HT1080 (cell line): ENCODE data around the gene GREM2. TPM values are rescaled to one million over a fixed set of nuclear protein-coding genes. Genes with fewer than 3 reads are reported as not detected.
A peak's percentile ranks its signal among the peaks of the same experiment; 100 is the strongest.

Source experiments
- DNase-seq: peaks from one replicate; pipeline ENCODE4 v3.0.0-alpha.2; 2015; ENCODE audit warnings: low read depth
- polyA plus RNA-seq, 2 experiments: library from polyadenylated mRNA; depleted of rRNA; stranded (reverse); fragments of >200 nt; gene quantifications; 2 replicates each; pipeline ENCODE4 v1.2.3, GENCODE V29; 2015
- total RNA-seq: library from RNA; depleted of rRNA; stranded (reverse); fragments of >200 nt; shearing (Covaris generic); gene quantifications from 2 replicates; pipeline ENCODE4 v1.2.3, GENCODE V29; 2014; rRNA removed

GREM2 gene
- not detected in 2 replicates for total RNA-seq
- polyA plus RNA-seq (2015; cell fraction: cytosol; rRNA removed) = 0.12 and 0.21 TPM in 2 replicates
- polyA plus RNA-seq (2015; cell fraction: nucleus; rRNA removed) = 0.22 and 0.32 TPM in 2 replicates

GRCh38 chr1:240611619-240612480 is at the start of gene GREM2:
TSS of gene GREM2 (minus strand) at chr1:240612155. CDS start at chr1:240493475, 118,680 bp downstream.
- DNase-seq = peak; percentile 46

DNA sequence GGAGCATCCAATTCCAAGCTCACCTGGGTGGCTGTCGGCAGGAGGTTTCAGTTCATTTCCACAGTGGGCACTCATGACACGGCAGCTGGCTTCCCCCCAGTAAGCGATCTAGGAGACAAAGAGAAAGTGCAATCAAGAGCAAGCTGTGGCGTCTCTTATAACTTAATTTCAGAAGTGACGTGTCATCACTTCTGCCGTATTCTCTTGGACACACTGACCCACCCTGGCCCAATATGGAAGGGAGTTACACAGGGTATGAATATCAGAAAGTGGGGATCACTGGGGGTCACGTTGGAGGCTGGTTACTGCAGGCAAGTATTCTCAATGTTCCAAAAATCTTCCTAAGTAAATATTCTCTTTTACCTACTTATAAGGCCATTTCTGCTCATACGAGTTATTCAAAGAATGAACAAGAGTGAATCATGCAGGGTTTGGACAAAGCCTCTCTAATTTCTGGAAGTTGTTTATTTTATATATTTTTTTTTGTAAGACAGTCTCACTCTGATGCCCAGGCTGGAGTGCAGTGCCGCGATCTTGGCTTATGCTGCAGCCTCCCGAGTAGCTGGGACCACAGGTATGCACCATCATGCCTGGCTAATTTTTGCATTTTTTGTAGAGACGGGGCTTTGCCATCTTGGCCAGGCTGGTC is 46.5 kb upstream of the GREM2 start:
- peak; percentile 9 for DNase-seq

DNA sequence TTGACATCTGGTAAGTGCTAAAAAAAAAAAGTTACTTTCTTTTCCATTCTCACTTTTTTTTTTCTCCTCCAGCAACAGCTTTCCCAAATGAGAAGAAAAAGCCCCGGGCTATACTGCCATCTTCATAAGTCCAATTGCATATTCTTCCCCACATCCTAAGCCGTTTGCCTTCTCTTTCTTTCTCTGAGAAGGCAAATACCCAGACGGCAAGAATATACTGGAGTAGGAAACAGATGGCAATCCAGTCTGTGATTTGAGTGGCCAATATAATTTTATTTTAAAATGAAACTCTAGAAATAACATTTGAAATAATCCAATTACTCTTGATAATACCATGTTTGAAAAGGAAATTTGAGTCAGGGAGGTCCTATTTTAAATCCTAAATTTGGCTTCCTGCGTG is 44.6 kb upstream of the GREM2 start:
- DNase-seq = no peak

DNA sequence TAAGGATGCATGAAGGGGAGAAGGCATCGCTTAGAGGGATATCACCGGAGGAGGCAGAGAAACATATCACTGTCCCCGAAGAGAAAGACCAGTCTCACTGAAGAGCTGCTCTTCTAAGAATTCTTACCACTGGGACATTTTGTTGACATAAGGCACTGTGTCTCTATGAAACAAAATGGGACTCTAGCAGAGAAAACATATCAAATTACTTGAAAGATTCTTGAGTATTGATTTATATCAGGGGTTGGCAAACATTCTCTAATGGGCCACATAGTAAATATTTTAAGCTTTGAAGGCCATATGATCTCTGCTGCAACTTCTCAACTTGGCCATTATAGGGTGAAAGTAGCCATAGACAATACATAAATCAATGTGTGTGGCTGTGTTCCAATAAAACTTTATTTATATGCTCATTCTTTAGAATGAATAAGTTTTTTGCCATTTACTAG is 41.0 kb upstream of the GREM2 start:
- DNase-seq = no peak

GRCh38 chr1:240652549-240652948 is 40.6 kb upstream of the GREM2 start:
- no peak for DNase-seq

DNA sequence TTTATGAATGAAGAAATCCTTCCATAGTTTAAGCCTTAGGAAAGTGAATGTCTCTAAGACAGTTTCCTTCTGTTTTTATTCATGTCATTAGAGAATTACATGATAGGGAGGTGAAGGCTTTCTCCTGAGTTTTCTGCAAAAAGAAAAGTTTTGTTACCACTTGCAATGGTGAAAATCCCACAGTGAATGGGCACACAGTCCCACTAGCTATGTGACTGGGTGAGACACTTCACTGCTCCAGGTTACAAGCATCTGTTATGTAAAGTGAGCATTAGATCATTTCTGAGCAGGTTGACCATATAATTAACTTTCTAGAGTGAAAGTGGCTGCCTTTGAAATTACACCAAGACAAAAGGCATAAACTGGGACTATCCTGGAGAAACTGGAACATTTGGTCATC is 38.9 kb upstream of the GREM2 start:
- no peak for DNase-seq

- DNase-seq = no peak
Measured at GRCh38 chr1:240649733-240650721, 38.1 kb upstream of the GREM2 start.

DNA sequence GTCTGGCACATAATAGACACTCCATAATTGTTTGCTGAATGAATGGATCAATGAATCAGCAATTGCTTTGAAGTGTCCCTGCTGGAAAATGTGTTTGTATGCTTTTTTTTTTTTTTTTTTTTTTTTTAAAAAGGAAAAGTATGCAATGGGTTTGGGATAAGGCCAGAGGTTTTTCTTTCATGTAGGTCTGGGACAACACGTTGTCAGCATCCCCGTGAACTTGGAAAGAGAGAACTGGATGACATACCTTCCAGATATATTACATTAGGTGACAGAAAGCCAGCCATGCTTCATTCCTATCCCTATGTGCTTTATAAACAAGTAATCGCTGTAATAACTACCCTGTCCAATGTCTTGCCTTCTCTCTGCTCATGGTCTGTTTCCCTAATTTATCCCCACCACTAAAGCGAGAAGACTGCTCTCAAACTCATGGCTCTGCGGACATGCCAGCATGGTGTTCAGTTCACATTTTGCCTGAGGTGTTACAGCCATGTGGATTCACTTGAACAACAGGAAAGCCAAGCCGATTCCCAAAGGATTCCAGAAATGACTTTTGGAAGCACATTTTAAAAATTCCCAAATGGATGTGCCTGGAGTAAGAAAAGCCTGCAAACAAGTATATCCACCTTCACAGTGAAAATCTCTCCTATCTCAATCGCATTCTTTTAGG is 34.8 kb upstream of the GREM2 start:
- DNase-seq = no peak

DNA sequence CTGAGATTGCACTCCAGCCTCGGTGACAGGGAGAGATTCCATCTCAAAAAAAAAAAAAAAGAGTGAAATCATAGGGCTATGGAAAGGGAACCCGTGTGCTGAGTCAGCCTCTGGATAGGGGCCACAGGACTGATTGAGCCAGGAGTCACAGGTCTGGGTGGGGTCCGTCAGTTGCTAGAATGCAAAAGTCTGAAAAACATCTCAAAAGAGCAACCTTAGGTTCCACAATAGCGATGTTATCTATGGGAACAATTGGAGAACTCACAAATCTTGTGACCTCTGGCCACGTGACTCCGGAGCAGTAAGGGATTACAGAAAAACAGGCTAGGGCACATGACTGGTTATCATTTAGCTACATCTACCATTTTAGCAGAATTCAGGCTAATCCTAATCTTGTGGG is 32.8 kb upstream of the GREM2 start:
- no peak for DNase-seq

DNA sequence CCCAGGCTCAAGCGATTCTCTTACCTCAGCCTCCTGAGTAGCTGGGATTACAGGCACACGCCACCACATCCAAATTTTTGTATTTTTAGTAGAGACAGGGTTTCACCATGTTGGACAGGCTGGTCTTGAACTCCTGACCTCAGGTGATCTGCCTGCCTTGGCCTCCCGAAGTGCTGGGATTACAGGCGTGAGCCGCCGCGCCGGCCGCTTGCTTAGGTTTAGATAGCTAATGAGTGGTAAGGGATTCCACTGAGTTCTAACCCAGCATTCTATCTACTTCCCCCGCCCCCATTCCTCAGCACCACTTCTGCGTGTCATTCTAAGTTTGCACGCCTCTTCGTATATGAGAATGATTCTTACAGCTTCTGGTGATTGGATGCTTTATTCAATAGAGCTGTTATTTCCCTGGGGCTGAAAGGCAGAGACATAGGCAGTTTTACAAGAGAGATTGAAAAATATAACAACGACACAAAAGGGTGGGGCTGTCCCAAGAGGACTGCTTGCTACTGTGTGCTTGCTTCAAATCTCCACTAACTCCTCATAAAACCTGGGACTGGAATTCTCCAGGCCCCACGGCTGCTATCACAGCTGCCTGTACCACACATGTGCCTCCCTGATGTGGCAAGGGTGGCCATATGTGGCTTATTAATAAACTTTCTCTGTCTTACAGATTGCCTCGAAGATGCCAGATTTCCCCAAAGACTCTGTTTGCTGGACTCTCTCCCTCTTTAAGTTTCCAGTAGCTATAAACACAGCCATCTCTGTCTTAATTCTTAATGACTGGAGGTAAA is 23.7 kb upstream of the GREM2 start:
- no peak for DNase-seq

DNA sequence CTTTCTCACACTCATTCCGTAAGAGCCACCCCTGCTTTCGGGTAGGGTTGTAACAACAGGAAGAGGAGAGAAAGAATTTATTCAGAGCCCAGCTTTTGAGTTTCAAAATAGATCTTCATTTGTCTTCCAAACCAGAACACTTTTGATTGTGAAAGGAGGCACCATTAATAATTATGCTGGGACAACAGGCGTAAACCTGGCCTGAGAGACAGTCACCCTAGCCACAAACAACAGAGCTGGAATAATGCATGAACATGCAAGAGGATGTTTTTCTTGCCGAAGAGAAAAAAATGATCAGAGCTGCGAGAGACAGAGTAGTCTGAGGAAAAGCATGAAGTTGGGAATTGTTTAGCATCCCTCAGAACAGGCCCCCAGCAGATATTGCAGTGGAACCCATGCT is 18.5 kb upstream of the GREM2 start:
- no peak for DNase-seq

- DNase-seq = no peak
Measured at GRCh38 chr1:240621249-240621648, 9.3 kb upstream of the GREM2 start.

DNA sequence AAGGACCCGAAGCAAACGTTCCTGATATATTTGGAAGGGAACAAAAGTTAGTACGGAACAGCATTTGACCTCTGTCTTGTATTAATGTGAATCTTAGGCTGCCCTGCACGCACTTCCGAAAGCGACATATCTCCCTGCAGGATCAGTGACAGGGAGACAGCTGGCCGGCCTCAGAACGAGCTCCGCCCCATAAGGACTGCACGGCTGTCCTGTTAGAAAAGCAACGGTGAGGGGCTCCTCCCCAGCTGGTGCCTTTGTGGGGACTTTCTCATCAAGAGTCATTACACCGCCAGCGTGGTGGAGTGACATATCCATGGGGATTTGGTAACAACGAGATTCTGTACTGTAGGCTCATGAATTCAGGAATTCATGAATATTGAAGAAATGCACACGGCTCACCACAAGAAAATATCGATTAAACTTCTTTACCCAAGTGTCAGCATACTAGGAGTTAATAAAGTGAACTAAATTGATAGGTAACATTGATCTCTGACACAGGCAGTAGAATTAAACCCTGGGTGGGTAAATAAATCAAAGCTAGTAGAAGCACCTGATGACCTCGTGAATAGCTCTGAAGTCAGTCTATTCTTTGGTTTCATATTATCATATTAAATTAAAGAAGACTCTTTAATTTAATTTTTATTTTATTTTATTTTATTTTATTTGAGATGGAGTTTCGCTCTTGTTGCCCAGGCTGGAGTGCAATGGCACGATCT is 8.1 kb upstream of the GREM2 start:
- no peak for DNase-seq

DNA sequence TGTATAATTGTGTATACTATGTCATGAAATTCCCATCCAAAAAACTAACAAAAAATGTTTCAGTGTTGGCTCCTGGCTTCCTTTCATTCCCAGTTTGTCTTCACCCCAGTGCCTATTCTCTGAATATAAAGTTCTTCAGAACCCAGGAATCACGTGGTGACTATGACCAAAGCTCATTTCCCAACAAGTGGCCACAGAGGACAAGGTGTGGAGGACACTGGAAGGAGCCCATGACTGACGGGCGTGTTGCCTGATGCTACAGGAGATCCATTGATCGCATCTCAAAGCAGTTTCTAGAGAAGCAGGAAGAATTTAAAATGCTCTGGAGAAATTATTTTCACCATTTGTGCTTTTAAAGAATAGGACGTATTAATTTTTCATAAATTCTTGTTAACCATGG is 7.4 kb upstream of the GREM2 start:
- DNase-seq = no peak

- DNase-seq = no peak
Measured at GRCh38 chr1:240618946-240619345, 7.0 kb upstream of the GREM2 start.

GRCh38 chr1:240616018-240616417 is 4.1 kb upstream of the GREM2 start:
- no peak for DNase-seq

- DNase-seq = no peak
Measured at GRCh38 chr1:240613356-240614142, 1.6 kb upstream of the GREM2 start.

DNA sequence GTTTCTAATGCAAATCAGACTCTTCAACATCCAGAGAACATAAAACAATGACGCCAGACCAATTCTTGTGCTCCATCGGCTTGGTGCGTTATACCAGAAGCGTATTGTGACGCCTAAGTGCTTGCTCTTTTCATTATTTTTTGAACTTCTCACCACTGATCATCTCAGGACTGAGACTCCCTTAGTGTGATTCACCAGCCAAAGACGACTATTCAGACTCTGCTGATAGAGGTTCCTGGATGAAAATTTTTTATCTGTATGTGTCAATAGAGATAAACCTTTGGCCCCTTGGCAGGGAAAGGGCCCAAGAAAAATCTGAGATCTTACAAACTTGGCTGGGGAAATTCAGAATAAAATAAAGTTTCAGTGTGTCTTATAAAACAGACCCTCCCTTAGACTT is 856 bp upstream of the GREM2 start:
- no peak for DNase-seq
